K562 (cell line): Measurements from ENCODE around the gene C6orf62. TPM values are rescaled to one million over a fixed set of nuclear protein-coding genes. Genes with fewer than 3 reads are reported as not detected.

ENCODE experiments used
- CCNT2 ChIP-seq: IDR thresholded peaks from 2 replicates; pipeline ENCODE4 v1.6.1; 2011; ENCODE audit warnings: borderline replicate concordance, low read depth, mild to moderate bottlenecking, moderate library complexity, mixed read lengths, low read length; ENCODE audit not compliant: insufficient read length; ENCODE audit errors: extremely low read depth
- CREM ChIP-seq: IDR thresholded peaks from 2 replicates; pipeline ENCODE4 v1.6.1; 2014; ENCODE audit warnings: antibody characterized with exemption, low read depth
- EZH2 ChIP-seq: IDR thresholded peaks from 2 replicates; pipeline ENCODE4 v1.6.1; 2012; ENCODE audit warnings: low read depth, mild to moderate bottlenecking, inconsistent platforms, low read length, borderline replicate concordance
- FOXA1 ChIP-seq: fragments of 450-650 bp; IDR thresholded peaks from 2 replicates; pipeline ENCODE4 v1.6.1; 2016; ENCODE audit warnings: mild to moderate bottlenecking, borderline replicate concordance
- FOXK1 ChIP-seq: sonication (generic); formaldehyde crosslinking; IDR thresholded peaks from 2 replicates; pipeline ENCODE4 v1.8.0; 2022; ENCODE audit warnings: missing genetic modification reagents, mild to moderate bottlenecking, borderline replicate concordance
- HDAC6 ChIP-seq: IDR thresholded peaks from 2 replicates; pipeline ENCODE4 v1.6.1; 2012; ENCODE audit warnings: low read depth, mild to moderate bottlenecking, control low read depth, inconsistent platforms, low read length, moderate library complexity
- MAX ChIP-seq: sonication (generic); formaldehyde crosslinking; IDR thresholded peaks from 2 replicates; pipeline ENCODE4 v1.9.0; 2022; ENCODE audit warnings: mild to moderate bottlenecking, missing genetic modification reagents
- RERE ChIP-seq: sonication (generic); formaldehyde crosslinking; IDR thresholded peaks from 2 replicates; pipeline ENCODE4 v1.8.0; 2023; ENCODE audit warnings: missing genetic modification reagents, mild to moderate bottlenecking, borderline replicate concordance
- RHOXF2B ChIP-seq: fragments of 250-450 bp; sonication (Bioruptor Pico); conservative IDR thresholded peaks from 2 replicates; pipeline ENCODE4 v1.5.1; 2021
- YBX1 ChIP-seq: fragments of 450-650 bp; IDR thresholded peaks from 2 replicates; pipeline ENCODE4 v1.7.1; 2016; ENCODE audit warnings: mild to moderate bottlenecking
- ZBED1 ChIP-seq: IDR thresholded peaks from 2 replicates; pipeline ENCODE4 v1.6.1; 2014
- ZNF395 ChIP-seq: fragments of 200-800 bp; sonication (Bioruptor generic); IDR thresholded peaks from 2 replicates; pipeline ENCODE4 v1.6.1; 2017; ENCODE audit warnings: missing genetic modification characterization, missing compliant biosample characterization
- ZNF518B ChIP-seq: fragments of 250-450 bp; sonication (Bioruptor Pico); IDR thresholded peaks from 2 replicates; pipeline ENCODE4 v1.5.0; 2021; ENCODE audit warnings: mild to moderate bottlenecking, moderate library complexity
- ZNF551 ChIP-seq: fragments of 250-450 bp; sonication (Bioruptor Pico); IDR thresholded peaks from 2 replicates; pipeline ENCODE4 v1.5.0; 2021; ENCODE audit warnings: mild to moderate bottlenecking, moderate library complexity
- ZNF586 ChIP-seq: fragments of 450-650 bp; formaldehyde crosslinking; conservative IDR thresholded peaks from 2 replicates; pipeline ENCODE4 v1.4.0; 2020; ENCODE audit warnings: mild to moderate bottlenecking, moderate library complexity
- ZNF696 ChIP-seq: fragments of 250-450 bp; sonication (Bioruptor Pico); conservative IDR thresholded peaks from 2 replicates; pipeline ENCODE4 v1.4.0; 2020; ENCODE audit warnings: mild to moderate bottlenecking, moderate library complexity
- polyA plus RNA-seq, 8 experiments: library from polyadenylated mRNA; depleted of rRNA in 4 of 8; stranded (reverse) in 5 of 8; unstranded in 3 of 8; fragments of >200 nt; fragmentation: Nextera tagmentation in 2 of 8; fragmentation: Illumina TruSeq in 1 of 8; extraction: Ambion mirVana in 2 of 8; extraction: Trizol in 1 of 8; gene quantifications; 2 replicates each; pipeline versions ENCODE4 v1.2.1 to v1.2.3, GENCODE V29; 2011 to 2014; ENCODE audit warnings: inconsistent platforms in 1 of 8, missing spikeins in 1 of 8
- total RNA-seq, 7 experiments: library from RNA; depleted of rRNA in 6 of 7; stranded (reverse); fragments of >200 nt in 6 of 7; fragmentation: Illumina TruSeq in 2 of 7; extraction: Trizol in 2 of 7; gene quantifications; 2 replicates each; pipeline versions ENCODE4 v1.2.1 to v1.2.3, GENCODE V29; 2011 to 2021; ENCODE audit warnings: low replicate concordance in 1 of 7

Gene C6orf62
- total and polyA plus RNA-seq, 9 of the 15 experiments (the other 6 are each of a cell fraction or from before 2014, with no cell fraction given) = 48.5 to 579 (median 111) TPM

GRCh38 chr6:24666641-24667377, 52.1 kb downstream of the C6orf62 start, which contains the start of the genes ACOT13 and TDP2 (continued):
- no peak for TF ChIP-seq RERE
- TF ChIP-seq ZNF395 (CRISPR knock-in tag) = no peak; the same call in 1 of the 2 replicates
- TF ChIP-seq FOXK1 (CRISPR knock-in tag) = no peak
- no peak for TF ChIP-seq HDAC6
- no peak for TF ChIP-seq FOXA1
- TF ChIP-seq MAX = peak; percentile 22; the same call in 1 of the 2 replicates
- TF ChIP-seq ZNF696 = no peak
- no peak for TF ChIP-seq RHOXF2B (CRISPR knock-in tag)
- no peak for TF ChIP-seq ZNF518B (CRISPR knock-in tag)
- no peak for TF ChIP-seq ZNF586 (CRISPR knock-in tag)
- TF ChIP-seq EZH2 = no peak
- no peak for TF ChIP-seq ZBED1
- peak; percentile 90 for TF ChIP-seq CCNT2
- no peak for TF ChIP-seq ZNF551 (CRISPR knock-in tag)
- peak; percentile 87 for TF ChIP-seq CREM
- TF ChIP-seq YBX1 = no peak
